HepG2 (cell line): Measurements from ENCODE around the gene CRY1. TPM values are rescaled to one million over a fixed set of nuclear protein-coding genes. Genes with fewer than 3 reads are reported as not detected.
A peak's percentile ranks its signal among the peaks of the same experiment; 100 is the strongest.

Source experiments
- BHLHE40 ChIP-seq: IDR thresholded peaks from 2 replicates; pipeline ENCODE4 v1.6.1; 2011; ENCODE audit warnings: low read length, improper control_type of control experiment
- BRCA1 ChIP-seq: sonication (generic); formaldehyde crosslinking; IDR thresholded peaks from 2 replicates; pipeline ENCODE4 v1.4.0; 2020; ENCODE audit warnings: missing genetic modification reagents
- DDIT3 ChIP-seq: sonication (generic); formaldehyde crosslinking; IDR thresholded peaks from 2 replicates; pipeline ENCODE4 v1.4.0; 2020; ENCODE audit warnings: mild to moderate bottlenecking, missing genetic modification reagents
- GTF2F1 ChIP-seq: fragments of 150-350 bp; IDR thresholded peaks from 2 replicates; pipeline ENCODE4 v1.6.1; 2014; ENCODE audit warnings: low read length
- HCFC1 ChIP-seq: fragments of 150-350 bp; IDR thresholded peaks from 2 replicates; pipeline ENCODE4 v1.6.1; 2014; ENCODE audit warnings: low read depth, low read length
- IKZF1 ChIP-seq: fragments of 450-650 bp; IDR thresholded peaks from 2 replicates; pipeline ENCODE4 v1.7.1; 2016
- KLF9 ChIP-seq: IDR thresholded peaks from 2 replicates; pipeline ENCODE4 v1.6.1; 2016; ENCODE audit warnings: low read depth
- KMT2B ChIP-seq: IDR thresholded peaks from 2 replicates; pipeline ENCODE4 v1.6.1; 2016; ENCODE audit warnings: missing genetic modification reagents, missing compliant biosample characterization
- MAFK ChIP-seq, 2 experiments: IDR thresholded peaks in 1 of 2; conservative IDR thresholded peaks in 1 of 2; 2 replicates each; pipeline ENCODE4 v1.6.1; 2011; ENCODE audit warnings: improper control_type of control experiment in 2 of 2, low read length in 2 of 2
- MED13 ChIP-seq: sonication (generic); formaldehyde crosslinking; IDR thresholded peaks from 2 replicates; pipeline ENCODE4 v1.5.0; 2020; ENCODE audit warnings: missing genetic modification reagents
- NFAT5 ChIP-seq: sonication (generic); formaldehyde crosslinking; IDR thresholded peaks from 2 replicates; pipeline ENCODE4 v1.4.0; 2020; ENCODE audit warnings: missing genetic modification reagents
- NFE2L2 ChIP-seq: fragments of 150-350 bp; IDR thresholded peaks from 2 replicates; pipeline ENCODE4 v1.6.1; 2014; ENCODE audit warnings: low read length
- NFYC ChIP-seq: IDR thresholded peaks from 2 replicates; pipeline ENCODE4 v1.6.1; 2016; ENCODE audit warnings: missing genetic modification reagents, missing compliant biosample characterization
- PITX1 ChIP-seq: sonication (generic); formaldehyde crosslinking; IDR thresholded peaks from 2 replicates; pipeline ENCODE4 v1.5.1; 2020; ENCODE audit warnings: mild to moderate bottlenecking, missing genetic modification reagents
- SMYD3 ChIP-seq: sonication (generic); formaldehyde crosslinking; IDR thresholded peaks from 2 replicates; pipeline ENCODE4 v1.8.1; 2023; ENCODE audit warnings: mild to moderate bottlenecking, missing genetic modification reagents
- WIZ ChIP-seq: sonication (generic); formaldehyde crosslinking; IDR thresholded peaks from 2 replicates; pipeline ENCODE4 v1.5.1; 2020; ENCODE audit warnings: mild to moderate bottlenecking, missing genetic modification reagents
- ZBTB1 ChIP-seq: sonication (generic); formaldehyde crosslinking; IDR thresholded peaks from 2 replicates; pipeline ENCODE4 v1.4.0; 2020; ENCODE audit warnings: missing genetic modification reagents, borderline replicate concordance
- ZBTB25 ChIP-seq: IDR thresholded peaks from 2 replicates; pipeline ENCODE4 v1.6.1; 2018; ENCODE audit warnings: missing genetic modification reagents
- ZBTB7A ChIP-seq: sonication (generic); formaldehyde crosslinking; IDR thresholded peaks from 2 replicates; pipeline ENCODE4 v1.8.0; 2022; ENCODE audit warnings: mild to moderate bottlenecking, missing genetic modification reagents
- ZNF160 ChIP-seq: sonication (generic); formaldehyde crosslinking; IDR thresholded peaks from 2 replicates; pipeline ENCODE4 v1.8.0; 2022; ENCODE audit warnings: mild to moderate bottlenecking, inconsistent platforms, missing genetic modification reagents
- ZNF274 ChIP-seq: sonication (generic); formaldehyde crosslinking; IDR thresholded peaks from 2 replicates; pipeline ENCODE4 v1.5.1; 2020; ENCODE audit warnings: mild to moderate bottlenecking, missing genetic modification reagents
- ZNF329 ChIP-seq: sonication (generic); formaldehyde crosslinking; IDR thresholded peaks from 2 replicates; pipeline ENCODE4 v1.9.0; 2021; ENCODE audit warnings: low read depth, mild to moderate bottlenecking, missing genetic modification reagents
- ZNF350 ChIP-seq: sonication (generic); formaldehyde crosslinking; IDR thresholded peaks from 2 replicates; pipeline ENCODE4 v1.4.0; 2020; ENCODE audit warnings: mild to moderate bottlenecking, low read depth, missing genetic modification reagents, borderline replicate concordance
- ZNF7 ChIP-seq: IDR thresholded peaks from 2 replicates; pipeline ENCODE4 v1.6.1; 2016; ENCODE audit warnings: missing biosample characterization, missing genetic modification reagents
- ZNF784 ChIP-seq: sonication (generic); formaldehyde crosslinking; IDR thresholded peaks from 2 replicates; pipeline ENCODE4 v1.5.1; 2020; ENCODE audit warnings: missing genetic modification reagents, mild to moderate bottlenecking, borderline replicate concordance
- polyA plus RNA-seq, 8 experiments: library from polyadenylated mRNA; depleted of rRNA in 3 of 8; stranded (reverse) in 7 of 8; unstranded in 1 of 8; fragments of >200 nt; fragmentation: Illumina TruSeq in 4 of 8; extraction: Trizol in 4 of 8; gene quantifications; 2 replicates each; pipeline versions ENCODE4 v1.2.1 to v1.2.3, GENCODE V29; 2011 to 2016; ENCODE audit warnings: low read depth in 4 of 8, missing spikeins in 1 of 8, mixed read lengths in 1 of 8; ENCODE audit not compliant: insufficient read depth in 1 of 8
- total RNA-seq, 5 experiments: library from RNA; depleted of rRNA; stranded (reverse); fragments of >200 nt; fragmentation: Illumina TruSeq; extraction: Trizol; gene quantifications; 2 replicates each; pipeline ENCODE4 v1.2.3, GENCODE V29; 2016; ENCODE audit warnings: low read depth in 1 of 5

The CRY1 gene
- total and polyA plus RNA-seq, 2 of the 13 experiments (the other 11 are each of a cell fraction or from before 2014, with no cell fraction given), result 11.4 to 13.9 TPM

GRCh38 chr12:106986625-106987389 is 106.5 kb downstream of the CRY1 start, which contains the start of gene MTERF2 (continued):
- TF ChIP-seq NFAT5 (CRISPR knock-in tag) (no peak), IKZF1 (no peak), NFE2L2 (no peak), GTF2F1 (no peak), ZNF784 (CRISPR knock-in tag) (no peak), HCFC1 (no peak; the same call in 1 of the 2 replicates), ZNF329 (CRISPR knock-in tag) (peak; percentile 84; the same call in 1 of the 2 replicates), ZBTB1 (CRISPR knock-in tag) (no peak), ZBTB25 (no peak; the same call in 1 of the 2 replicates), DDIT3 (no peak), ZNF274 (CRISPR knock-in tag) (peak; percentile 79), ZNF350 (CRISPR knock-in tag) (0 out of 2 replicates have a peak, but pooled peaks have one; percentile 44), ZNF7 (CRISPR knock-in tag) (no peak), SMYD3 (CRISPR knock-in tag) (0 out of 2 replicates have a peak, but pooled peaks have one; percentile 62), BRCA1 (peak; percentile 59; the same call in 1 of the 2 replicates), KMT2B (peak; percentile 88), ZBTB7A (CRISPR knock-in tag) (no peak), WIZ (CRISPR knock-in tag) (no peak), MED13 (CRISPR knock-in tag) (peak; percentile 61; the same call in 1 of the 2 replicates), KLF9 (no peak), ZNF160 (0 out of 2 replicates have a peak, but pooled peaks have one; percentile 54), BHLHE40 (no peak), PITX1 (CRISPR knock-in tag) (0 out of 2 replicates have a peak, but pooled peaks have one; percentile 35), NFYC (peak; percentile 83; the same call in 1 of the 2 replicates), MAFK (conservative IDR thresholded peaks at IDR 0.05 in 1 of 2, IDR thresholded peaks at IDR 0.05 in 1 of 2; ENCODE audit: low read length in 2 of 2) (no peak)
